GM19328 (cell line): ENCODE results near the gene HTR3B.
"Not testable (repeated sequence)": the region's sequence is repeated elsewhere in the genome, so short reads cannot be mapped to it uniquely, and the experiment has no call there.

ENCODE experiments used
- ATAC-seq: cut with Tn5 transposase; IDR thresholded peaks from one replicate; pipeline ENCODE4 v1.9.1; 2021; ENCODE audit warnings: mild to moderate bottlenecking, moderate library complexity; ENCODE audit not compliant: unreplicated experiment

HTR3B gene

GRCh38 chr11:113881856-113882255 lies 22.7 kb upstream of the HTR3B start:
- ATAC-seq: no peak

- ATAC-seq: no peak
Observed at GRCh38 chr11:113884361-113884836, 20.2 kb upstream of the HTR3B start.

DNA sequence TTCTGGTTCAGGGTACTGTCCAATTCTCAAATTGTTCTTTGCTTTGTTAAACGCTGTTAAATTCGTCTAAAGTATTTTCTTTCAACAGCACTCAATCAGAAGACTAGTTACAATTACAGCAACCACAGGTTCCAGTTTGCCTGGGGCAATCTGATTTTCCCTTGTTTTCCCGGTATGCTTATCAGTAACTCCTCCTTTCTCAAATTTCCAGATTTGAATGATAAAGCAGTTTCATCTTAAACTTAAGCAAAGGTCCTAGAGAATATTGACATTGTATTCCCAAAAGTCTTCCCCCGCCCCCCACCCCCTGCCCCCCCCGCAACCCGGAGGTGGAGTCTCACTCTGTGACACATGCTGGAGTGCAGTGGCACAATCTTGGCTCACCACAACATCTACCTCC lies 18.7 kb upstream of the HTR3B start:
- no peak for ATAC-seq

DNA sequence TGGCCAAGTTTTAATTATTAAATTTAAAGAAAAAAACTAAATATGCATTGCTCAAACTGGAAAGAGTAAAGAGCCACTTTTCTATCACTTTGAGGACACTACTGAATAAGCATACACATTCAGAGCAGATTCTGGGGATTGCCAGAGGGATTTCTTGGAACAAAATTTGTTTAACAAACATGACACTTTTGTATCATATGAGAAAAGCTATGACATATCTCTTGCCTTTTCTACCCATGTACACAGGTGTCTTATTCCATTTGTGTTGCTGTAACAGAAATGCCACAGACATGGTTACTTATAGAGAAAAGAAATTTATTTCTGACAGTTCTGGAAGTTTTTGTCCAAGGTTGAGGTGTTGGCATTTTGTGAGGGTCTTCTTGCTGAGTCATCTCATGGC lies 15.7 kb upstream of the HTR3B start:
- no peak for ATAC-seq

DNA sequence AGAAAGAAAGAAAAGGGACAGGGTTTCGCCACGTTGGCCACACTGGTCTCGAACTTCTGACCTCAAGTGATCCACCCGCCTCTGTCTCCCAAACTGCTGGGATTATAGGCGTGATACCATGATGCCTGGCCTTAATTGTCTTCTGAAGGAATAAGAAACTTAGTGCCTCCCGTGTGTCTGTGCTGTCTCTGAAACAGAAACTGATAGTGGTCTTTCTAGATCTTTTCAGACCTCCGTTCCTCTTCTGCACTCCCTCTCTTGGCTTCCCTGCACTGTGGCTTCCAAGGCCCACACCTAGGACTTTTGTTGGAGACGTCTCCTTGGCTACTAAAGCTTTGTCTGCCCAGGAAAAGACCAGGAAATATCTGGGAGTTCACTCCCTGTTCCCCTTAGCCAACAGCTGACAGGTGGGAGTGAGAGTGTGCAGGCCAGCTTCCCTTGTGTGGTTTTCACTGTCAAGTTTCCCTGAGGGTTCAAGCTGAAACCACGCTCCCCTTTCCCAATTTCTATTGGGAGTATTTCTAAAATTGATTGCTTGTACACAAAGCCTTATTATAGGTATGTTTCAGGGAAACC lies 10.1 kb upstream of the HTR3B start:
- ATAC-seq: no peak

DNA sequence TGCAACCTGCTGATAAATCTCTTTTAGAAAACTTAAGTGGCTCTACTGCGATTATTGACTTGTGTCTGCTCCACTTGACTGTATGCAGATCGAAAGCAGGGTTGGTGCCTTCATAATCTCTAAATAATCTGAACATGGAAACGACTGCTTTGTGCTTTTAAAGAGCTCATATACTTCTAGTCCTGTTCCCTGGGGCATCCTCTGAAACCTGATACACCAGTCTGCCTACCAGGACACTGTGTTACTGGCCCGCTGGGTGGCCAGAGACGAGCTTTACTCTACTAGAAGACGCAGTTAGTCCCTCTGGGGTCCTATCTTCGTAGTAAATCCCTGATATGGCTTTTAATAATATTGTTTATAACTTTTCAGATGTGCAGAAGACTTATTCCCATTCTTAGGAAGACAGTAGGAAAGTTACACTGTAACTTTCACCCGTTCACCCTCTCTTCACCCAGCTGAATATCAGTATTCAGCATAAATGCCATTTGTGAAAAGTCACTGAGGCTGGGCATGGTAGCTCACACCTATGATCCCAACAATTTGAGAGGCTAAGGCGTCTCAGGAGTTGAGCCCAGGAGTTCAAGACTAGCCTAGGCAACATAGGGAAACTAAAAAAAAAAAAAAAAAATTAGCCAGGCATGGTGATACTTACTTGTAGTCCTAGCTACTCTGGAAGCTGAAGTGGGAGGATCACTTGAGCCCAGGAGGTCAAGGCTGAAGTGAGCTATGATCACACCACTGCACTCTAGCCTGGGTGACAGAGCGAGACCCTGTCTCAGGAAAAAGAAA lies 9.0 kb upstream of the HTR3B start:
- ATAC-seq: no peak

- ATAC-seq: no peak
Observed at GRCh38 chr11:113896156-113896879, 8.3 kb upstream of the HTR3B start.

- no peak for ATAC-seq
Observed at GRCh38 chr11:113901141-113901540, 3.5 kb upstream of the HTR3B start.

DNA sequence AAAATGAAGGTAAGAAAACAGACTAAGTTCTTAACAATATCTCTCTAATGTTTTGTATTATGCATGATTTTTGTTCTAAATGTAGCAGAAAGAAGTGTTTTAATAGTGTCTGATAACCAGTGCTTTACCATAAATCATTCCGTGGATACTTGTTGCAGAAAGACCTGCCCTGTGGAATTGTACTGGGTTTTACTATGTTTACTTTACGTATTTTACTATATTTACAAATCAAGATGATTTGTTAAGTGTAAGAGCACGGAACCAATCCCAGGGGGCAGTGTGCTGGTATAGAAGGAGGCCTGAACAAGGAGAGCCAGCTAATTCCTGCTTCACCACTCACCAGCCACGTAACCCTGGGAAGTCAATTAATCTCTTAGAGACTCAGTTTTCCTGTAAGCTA lies 1.4 kb downstream of the HTR3B start:
- no peak for ATAC-seq

DNA sequence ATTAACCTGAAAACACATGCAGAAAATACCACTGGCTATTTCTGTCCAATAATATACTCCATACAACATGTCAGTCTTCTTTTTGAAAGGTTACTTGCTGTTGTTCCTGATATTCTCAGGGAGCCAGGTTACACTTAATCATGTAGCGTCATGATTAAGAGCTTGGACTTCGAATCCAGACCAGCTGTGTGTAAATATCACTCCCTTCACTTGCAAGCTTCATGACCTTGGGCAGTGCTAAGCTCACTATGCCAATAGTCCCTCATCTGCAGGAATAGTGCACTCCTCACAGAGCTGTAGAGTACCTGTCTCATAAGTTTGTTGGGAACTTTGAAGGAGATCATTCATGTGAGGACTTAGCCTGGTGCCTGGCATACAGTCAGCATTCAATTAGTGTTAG lies 1.9 kb downstream of the HTR3B start:
- ATAC-seq: no peak

DNA sequence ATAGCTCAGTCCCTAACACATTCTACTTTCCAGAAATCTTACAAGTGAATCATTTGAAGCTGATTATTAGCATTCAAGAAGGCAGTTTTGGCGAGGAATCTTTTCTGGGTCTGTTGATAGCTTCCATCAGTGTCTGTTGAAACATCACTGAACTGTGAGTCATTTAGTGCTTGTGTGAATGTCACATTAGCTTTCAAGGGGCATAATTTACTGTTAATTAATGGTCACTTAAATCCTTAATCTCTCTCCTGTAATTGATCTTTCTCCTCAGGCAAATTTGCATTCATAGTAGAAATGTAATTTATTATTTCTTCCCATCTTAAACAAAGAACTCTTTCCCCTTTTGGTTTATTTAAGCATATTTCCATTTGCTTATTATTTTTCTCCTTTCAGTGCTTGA lies 2.6 kb downstream of the HTR3B start:
- no peak for ATAC-seq

DNA sequence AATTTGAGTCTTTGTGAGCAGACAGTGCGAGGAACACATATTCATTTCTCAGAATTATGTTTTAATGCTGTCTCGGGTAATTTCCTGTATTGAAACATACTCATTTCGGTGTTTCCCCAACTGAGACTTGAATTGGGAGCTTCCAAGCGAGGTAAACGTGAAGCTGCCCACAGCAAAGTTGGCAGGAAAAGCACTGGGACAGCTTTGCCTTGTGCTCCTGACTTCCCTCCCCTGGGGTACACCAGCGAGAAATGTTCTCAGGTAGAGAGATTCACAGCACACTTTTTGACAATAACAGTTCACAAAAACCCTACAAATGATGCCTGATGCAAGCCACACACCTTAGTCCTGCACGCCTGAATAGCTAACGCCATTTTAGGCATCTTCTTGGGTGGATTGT lies 3.1 kb downstream of the HTR3B start:
- ATAC-seq: no peak

- no peak for ATAC-seq
Observed at GRCh38 chr11:113908098-113908497, 3.5 kb downstream of the HTR3B start.

- ATAC-seq: not testable (repeated sequence)
Observed at GRCh38 chr11:113911491-113911890, 6.9 kb downstream of the HTR3B start.

DNA sequence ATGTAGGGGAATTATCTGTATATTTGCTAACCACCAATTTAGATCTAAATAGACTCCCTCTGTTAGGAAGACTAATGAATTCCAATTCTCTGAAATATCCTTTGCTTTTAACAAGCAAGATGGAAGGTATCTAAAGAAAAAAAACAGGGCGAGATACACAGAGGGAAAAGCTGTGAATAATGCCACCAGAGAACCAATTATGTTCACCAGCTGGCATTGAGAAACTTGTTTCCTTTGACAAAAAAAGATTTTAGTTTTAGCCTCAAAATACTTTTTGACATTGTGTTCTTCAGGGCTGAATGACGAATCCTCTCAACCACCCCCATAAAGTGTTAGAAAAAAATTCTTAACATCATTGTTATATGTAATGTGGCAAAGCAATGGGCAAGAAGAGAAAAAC lies 19.0 kb downstream of the HTR3B start:
- no peak for ATAC-seq

GRCh38 chr11:113926273-113927197 lies 21.9 kb downstream of the HTR3B start:
- ATAC-seq: no peak

DNA sequence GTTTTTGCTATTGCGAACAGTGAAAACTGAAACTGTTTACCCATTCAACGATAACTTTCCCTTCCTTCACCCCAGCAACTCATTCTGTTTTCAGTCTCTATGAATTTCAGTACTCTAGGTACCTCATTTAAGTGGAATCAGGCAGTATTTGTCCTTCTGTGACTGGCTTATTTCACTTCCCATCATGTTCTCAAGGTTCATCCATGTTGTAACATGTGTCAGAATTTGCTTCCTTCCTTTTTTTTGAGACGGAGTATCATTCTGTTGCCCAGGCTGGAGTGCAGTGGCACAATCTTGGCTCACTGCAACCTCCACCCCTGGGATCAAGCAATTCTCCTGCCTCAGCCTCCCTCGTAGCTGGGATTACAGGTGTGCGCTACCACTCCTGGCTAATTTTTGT lies 23.7 kb downstream of the HTR3B start:
- ATAC-seq: no peak

DNA sequence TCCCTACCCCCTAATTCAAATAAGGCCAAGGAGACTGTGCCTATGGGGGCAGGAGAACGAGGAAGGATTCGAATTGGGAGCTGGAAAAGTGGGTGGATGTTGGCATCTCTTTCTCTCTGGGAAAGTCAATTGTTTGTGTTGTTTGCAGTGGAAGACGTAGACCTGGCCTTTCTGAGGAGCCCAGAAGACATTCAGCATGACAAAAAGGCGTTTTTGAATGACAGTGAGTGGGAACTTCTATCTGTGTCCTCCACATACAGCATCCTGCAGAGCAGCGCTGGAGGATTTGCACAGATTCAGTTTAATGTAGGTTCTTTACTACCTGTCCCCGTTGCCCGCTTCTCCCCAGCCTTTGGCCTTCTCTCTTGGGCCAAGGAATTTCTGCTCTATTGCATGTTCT lies 28.2 kb downstream of the HTR3B start:
- no peak for ATAC-seq

DNA sequence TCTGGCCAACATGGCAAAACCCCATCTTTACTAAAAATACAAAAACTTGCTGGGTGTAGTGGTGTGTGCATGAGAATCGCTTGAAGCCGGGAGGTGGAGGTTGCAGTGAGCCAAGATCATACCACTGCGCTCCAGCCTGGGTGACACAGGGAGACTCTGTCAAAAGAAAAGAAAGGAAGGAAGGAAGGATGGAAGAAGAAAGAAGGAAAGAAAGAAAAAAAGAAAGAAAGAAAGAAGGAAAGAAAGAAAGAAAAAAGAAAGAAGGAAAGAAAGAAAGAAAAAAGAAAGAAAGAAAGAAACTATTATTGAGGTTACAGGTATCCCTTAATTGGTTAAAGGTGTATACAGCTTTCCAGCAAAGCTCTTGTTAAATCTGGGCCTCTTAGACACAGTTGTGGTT lies 29.6 kb downstream of the HTR3B start:
- not testable (repeated sequence) for ATAC-seq

DNA sequence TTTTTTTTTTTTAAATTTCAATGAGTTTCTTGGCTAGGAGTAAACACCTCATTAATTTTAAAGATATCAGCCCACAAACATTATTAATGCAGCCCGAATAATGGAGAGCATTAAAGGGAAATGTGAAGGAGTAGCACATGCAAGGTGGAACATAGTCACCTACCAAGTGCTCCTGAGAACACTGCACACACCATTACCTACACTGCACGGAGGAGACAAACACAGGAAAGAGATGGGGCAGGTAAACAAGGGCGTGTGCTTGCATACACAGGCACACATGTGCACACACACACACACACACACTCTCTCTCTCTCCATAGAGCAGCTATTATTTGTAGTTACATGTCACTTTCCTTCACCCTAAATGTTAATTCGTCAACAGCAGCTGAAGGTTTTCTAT lies 30.2 kb downstream of the HTR3B start:
- ATAC-seq: no peak

GRCh38 chr11:113935858-113936257 lies 31.3 kb downstream of the HTR3B start:
- no peak for ATAC-seq
